Subcutaneous abdominal adipose tissue (tissue), 5 donors: ENCODE results near the gene INPP5B.
"Not testable (repeated sequence)": the region's sequence is repeated elsewhere in the genome, so short reads cannot be mapped to it uniquely, and the experiment has no call there.

Experiments
- H3K27ac ChIP-seq: one replicate; pipeline ENCODE4 v1.7.0; 2013; ENCODE audit warnings: low read depth, mild to moderate bottlenecking, inconsistent platforms, low read length, moderate library complexity
- H3K27me3 ChIP-seq, 5 donors: one replicate each; pipeline ENCODE4 v1.7.0; 2013; ENCODE audit warnings: low read length in 5 of 5, inconsistent platforms in 1 of 5; ENCODE audit not compliant: control insufficient read depth in 5 of 5, insufficient read depth in 4 of 5
- H3K36me3 ChIP-seq, 5 donors: one replicate each; pipeline ENCODE4 v1.7.0; 2013; ENCODE audit warnings: low read length in 5 of 5; ENCODE audit not compliant: control insufficient read depth in 5 of 5, insufficient read depth in 5 of 5
- H3K4me1 ChIP-seq, 5 donors: one replicate each; pipeline ENCODE4 v1.7.0; 2013; ENCODE audit warnings: low read length in 5 of 5, mild to moderate bottlenecking in 3 of 5, moderate library complexity in 1 of 5; ENCODE audit not compliant: control insufficient read depth in 5 of 5, insufficient read depth in 5 of 5
- H3K4me3 ChIP-seq, 5 donors: one replicate each; pipeline ENCODE4 v1.7.0; 2013; ENCODE audit warnings: low read length in 5 of 5, low read depth in 1 of 5
- H3K9ac ChIP-seq, 5 donors: one replicate each; pipeline ENCODE4 v1.7.0; 2013; ENCODE audit warnings: low read length in 5 of 5, mild to moderate bottlenecking in 4 of 5, moderate library complexity in 3 of 5
- H3K9me3 ChIP-seq, 5 donors: one replicate each; pipeline ENCODE4 v1.7.0; 2013; ENCODE audit warnings: low read length in 5 of 5; ENCODE audit not compliant: control insufficient read depth in 5 of 5
- donor health status: healthy.
- donor health status: healthy.
- donor health status: healthy.
- donor health status: healthy.
- donor health status: healthy.

Gene INPP5B

GRCh38 chr1:37936760-37937159 is 10.1 kb downstream of the INPP5B start:
- H3K9me3 ChIP-seq, H3K27me3 ChIP-seq, H3K27ac ChIP-seq, H3K9ac ChIP-seq, H3K4me3 ChIP-seq: not testable (repeated sequence)
- H3K36me3 ChIP-seq, result peaks cover 3 to 44% (median 38%) of the 10 kb centered on the region in 5 donors
- peaks cover 0 to 16% (median 12%) of the 10 kb centered on the region in 5 donors for H3K4me1 ChIP-seq

GRCh38 chr1:37932759-37933158 is 14.1 kb downstream of the INPP5B start:
- peaks cover 3 to 29% (median 19%) of the 10 kb centered on the region in 5 donors for H3K36me3 ChIP-seq
- H3K4me3 ChIP-seq, result no peak overlapping the region

GRCh38 chr1:37931361-37932158 is 15.3 kb downstream of the INPP5B start:
- H3K36me3 ChIP-seq, result peaks cover 3 to 25% (median 16%) of the 10 kb centered on the region in 5 donors
- peak overlapping the region; percentile 68 for H3K27ac ChIP-seq
- peaks cover 3 to 31% (median 27%) of the 10 kb centered on the region in 5 donors for H3K4me1 ChIP-seq
- H3K4me3 ChIP-seq, result peak overlapping the region; percentile 73 to 81 (median 76)
- no peaks in the 10 kb centered on the region for H3K27me3 ChIP-seq
- H3K9ac ChIP-seq, result peak overlapping the region in 4 of 5 donors; percentile 76 to 82 (median 79)
- H3K9me3 ChIP-seq, result no peaks in the 10 kb centered on the region

More at GRCh38 chr1:37932759-37933158, 14.1 kb downstream of the INPP5B start:
- H3K9me3 ChIP-seq, result no peaks in the 10 kb centered on the region
- peaks cover 3 to 29% (median 24%) of the 10 kb centered on the region in 5 donors for H3K4me1 ChIP-seq
- peak overlapping the region in 1 of 5 donors; percentile 32 for H3K9ac ChIP-seq
- peak overlapping the region; percentile 68 for H3K27ac ChIP-seq
- H3K27me3 ChIP-seq, result no peaks in the 10 kb centered on the region

- Histone ChIP-seq H3K4me1 (peaks cover 3 to 35% (median 30%) of the 10 kb centered on the region in 5 donors), H3K27me3 (no peaks in the 10 kb centered on the region), H3K4me3 (peak overlapping the region; percentile 73 to 81 (median 76)), H3K36me3 (peaks cover 3 to 20% (median 12%) of the 10 kb centered on the region in 5 donors), H3K27ac (peak overlapping the region; percentile 30), H3K9ac (peak overlapping the region in 4 of 5 donors; percentile 76 to 82 (median 79)), H3K9me3 (no peaks in the 10 kb centered on the region)
Observed at GRCh38 chr1:37931102-37931360, 15.8 kb downstream of the INPP5B start.

GRCh38 chr1:37930246-37931101 is 16.4 kb downstream of the INPP5B start:
- Histone ChIP-seq H3K27ac (peak overlapping the region; percentile 30), H3K27me3 (no peaks in the 10 kb centered on the region), H3K36me3 (peaks cover 3 to 16% (median 10%) of the 10 kb centered on the region in 5 donors), H3K9ac (peak overlapping the region in 4 of 5 donors; percentile 76 to 82 (median 79)), H3K9me3 (no peaks in the 10 kb centered on the region), H3K4me3 (peak overlapping the region; percentile 73 to 81 (median 76)), H3K4me1 (peaks cover 3 to 37% (median 31%) of the 10 kb centered on the region in 5 donors)

- H3K27me3 ChIP-seq, result no peaks in the 10 kb centered on the region
- peak overlapping the region in 1 of 5 donors; percentile 7 for H3K9ac ChIP-seq
- peak overlapping the region; percentile 11 for H3K27ac ChIP-seq
- H3K4me1 ChIP-seq, result peaks cover 3 to 28% (median 19%) of the 10 kb centered on the region in 5 donors
- no peaks in the 10 kb centered on the region for H3K9me3 ChIP-seq
- H3K36me3 ChIP-seq, result peaks cover 0 to 10% (median 2%) of the 10 kb centered on the region in 5 donors
- no peak overlapping the region for H3K4me3 ChIP-seq
Observed at GRCh38 chr1:37926038-37926924, 20.6 kb downstream of the INPP5B start.

- Histone ChIP-seq H3K27me3 (no peaks in the 10 kb centered on the region), H3K4me3 (no peak overlapping the region), H3K9me3 (no peaks in the 10 kb centered on the region), H3K9ac (no peak overlapping the region), H3K4me1 (peaks cover 0 to 18% (median 9%) of the 10 kb centered on the region in 5 donors), H3K36me3 (peaks cover 0 to 8% (median 2%) of the 10 kb centered on the region in 5 donors), H3K27ac (peak overlapping the region; percentile 11)
Observed at GRCh38 chr1:37925316-37925715, 21.5 kb downstream of the INPP5B start.

GRCh38 chr1:37923551-37923889 is 23.3 kb downstream of the INPP5B start:
- H3K36me3 ChIP-seq, result peaks cover 0 to 9% (median 0%) of the 10 kb centered on the region in 5 donors
- no peaks in the 10 kb centered on the region for H3K27me3 ChIP-seq
- H3K9ac ChIP-seq, result no peak overlapping the region
- no peak overlapping the region for H3K27ac ChIP-seq
- peaks cover 0 to 17% (median 8%) of the 10 kb centered on the region in 5 donors for H3K4me1 ChIP-seq
- no peaks in the 10 kb centered on the region for H3K9me3 ChIP-seq
- H3K4me3 ChIP-seq, result no peak overlapping the region

- Histone ChIP-seq H3K4me1 (peaks cover 0 to 17% (median 8%) of the 10 kb centered on the region in 5 donors), H3K9ac (no peak overlapping the region), H3K27ac (no peak overlapping the region), H3K4me3 (no peak overlapping the region), H3K9me3 (no peaks in the 10 kb centered on the region), H3K27me3 (no peaks in the 10 kb centered on the region), H3K36me3 (peaks cover 0 to 9% (median 0%) of the 10 kb centered on the region in 5 donors)
Observed at GRCh38 chr1:37922767-37923550, 23.9 kb downstream of the INPP5B start.
